GM19035 (cell line): Measurements from ENCODE around the gene TSPEAR.
"Not testable (repeated sequence)": the region's sequence is repeated elsewhere in the genome, so short reads cannot be mapped to it uniquely, and the experiment has no call there.

Experiments
- ATAC-seq: cut with Tn5 transposase; IDR thresholded peaks from one replicate; pipeline ENCODE4 v1.9.1; 2021; ENCODE audit not compliant: unreplicated experiment

TSPEAR gene

DNA sequence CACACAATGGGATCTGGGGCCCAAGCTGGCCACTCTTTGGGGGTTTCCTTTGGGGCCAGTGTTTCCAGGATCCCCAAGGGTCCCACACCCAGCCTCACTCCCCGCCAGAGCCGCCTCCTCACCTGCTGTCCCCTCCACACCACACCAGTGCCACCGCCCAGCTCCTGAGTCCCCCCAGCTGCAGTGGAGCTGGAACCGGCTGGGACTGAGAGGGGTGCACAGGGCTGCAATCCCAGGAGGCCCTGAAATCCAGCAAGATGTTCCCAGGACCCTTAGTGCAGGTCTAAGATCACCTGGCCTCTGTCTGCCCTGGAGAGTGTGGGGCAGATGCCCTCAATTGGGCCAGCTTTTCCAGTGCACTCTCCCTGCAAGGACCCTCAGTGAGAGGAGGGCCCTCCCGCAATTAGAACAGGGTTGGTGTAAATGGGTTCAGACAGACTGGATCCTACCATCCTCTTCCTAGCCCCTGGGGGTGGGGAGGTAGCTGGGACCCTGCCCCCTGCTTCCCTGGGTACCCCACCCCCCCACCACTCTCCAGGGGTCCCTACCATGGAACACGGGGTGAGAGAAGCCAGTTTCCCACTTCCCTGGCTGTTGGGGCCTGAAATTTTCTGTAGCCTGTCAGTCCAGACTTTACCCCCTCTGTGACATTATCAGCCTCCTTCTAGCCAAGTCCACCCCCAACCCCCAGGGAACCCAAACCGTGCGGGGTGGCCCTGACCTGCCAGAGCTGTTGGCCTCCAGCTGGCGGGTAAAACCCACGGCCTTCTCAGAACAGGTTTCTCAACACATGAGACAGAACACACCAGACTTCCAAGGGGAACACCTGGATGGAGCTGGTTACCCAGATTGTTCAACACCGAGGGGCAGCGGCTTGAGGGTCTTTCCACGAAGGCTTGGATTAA is 7.4 kb downstream of the TSPEAR start:
- no peak for ATAC-seq

DNA sequence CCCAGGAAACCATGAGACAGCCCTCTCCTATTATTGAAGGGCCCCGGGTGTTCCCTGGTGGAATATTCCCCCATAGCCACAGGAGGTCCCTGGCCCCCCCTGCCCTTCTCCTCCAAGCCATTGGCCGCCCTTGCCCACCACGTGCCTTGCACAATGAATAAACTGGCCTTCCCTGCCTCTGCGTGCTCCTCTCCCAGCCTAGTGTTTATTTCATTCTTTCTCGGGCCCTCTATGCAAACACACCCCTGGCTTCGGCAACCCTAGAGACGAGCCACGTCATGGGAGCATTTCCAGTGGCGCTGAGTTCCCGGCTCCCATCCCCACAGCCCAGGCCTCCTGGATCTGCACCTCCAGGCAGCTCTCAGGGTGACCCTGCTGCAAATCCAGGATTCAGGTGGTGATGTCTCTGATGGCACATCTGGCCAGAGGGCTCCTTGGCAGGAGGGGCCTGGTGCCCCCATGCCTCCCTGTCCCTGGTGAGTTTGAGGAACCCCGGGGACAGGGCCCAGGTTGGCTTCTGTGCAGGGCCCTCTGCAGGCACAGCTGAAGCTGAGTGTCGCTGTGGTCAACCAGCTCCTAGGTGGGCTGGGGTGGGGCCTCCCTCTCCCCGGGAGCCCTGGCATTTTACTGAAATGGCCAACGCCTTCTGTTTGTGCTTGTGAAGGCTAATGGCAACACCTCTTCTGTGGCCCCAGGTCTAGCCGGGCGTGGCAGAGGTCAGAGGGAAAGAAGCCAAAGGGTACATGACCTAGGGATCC is 8.2 kb downstream of the TSPEAR start:
- ATAC-seq, result no peak

DNA sequence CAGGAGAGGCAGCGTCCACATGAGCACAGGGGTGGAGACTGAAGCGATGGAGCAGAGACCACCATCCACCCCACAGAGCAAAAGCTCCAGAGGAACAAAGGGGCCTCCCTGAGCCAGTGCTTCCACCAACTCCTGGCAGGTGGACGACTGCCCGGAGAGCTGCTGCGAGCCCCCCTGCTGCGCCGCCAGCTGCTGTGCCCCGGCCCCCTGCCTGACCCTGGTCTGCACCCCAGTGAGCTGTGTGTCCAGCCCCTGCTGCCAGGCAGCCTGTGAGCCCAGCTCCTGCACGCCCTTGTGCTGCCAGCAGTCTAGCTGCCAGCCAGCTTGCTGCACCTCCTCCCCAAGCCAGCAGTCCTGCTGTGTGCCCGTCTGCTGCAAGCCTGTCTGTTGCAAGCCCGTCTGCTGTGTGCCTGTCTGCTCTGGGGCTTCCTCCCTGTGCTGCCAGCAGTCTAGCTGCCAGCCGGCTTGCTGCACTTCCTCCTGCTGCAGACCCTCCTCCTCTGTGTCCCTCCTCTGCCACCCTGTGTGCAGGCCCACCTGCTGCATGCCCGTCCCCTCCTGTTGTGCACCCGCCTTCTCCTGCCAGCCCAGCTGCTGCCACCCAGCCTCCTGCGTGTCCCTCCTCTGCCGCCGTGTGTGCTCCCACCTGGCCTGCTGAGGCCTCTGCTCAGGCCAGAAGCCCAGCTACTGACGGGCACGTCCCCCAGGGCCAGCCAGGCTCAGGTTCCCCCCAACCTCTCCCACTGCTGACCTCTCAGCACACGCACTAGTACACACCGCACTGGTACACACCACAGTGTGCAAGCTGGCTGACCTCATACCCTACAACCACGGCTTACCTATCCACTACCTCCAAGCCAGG is 9.0 kb downstream of the TSPEAR start:
- ATAC-seq, result no peak

DNA sequence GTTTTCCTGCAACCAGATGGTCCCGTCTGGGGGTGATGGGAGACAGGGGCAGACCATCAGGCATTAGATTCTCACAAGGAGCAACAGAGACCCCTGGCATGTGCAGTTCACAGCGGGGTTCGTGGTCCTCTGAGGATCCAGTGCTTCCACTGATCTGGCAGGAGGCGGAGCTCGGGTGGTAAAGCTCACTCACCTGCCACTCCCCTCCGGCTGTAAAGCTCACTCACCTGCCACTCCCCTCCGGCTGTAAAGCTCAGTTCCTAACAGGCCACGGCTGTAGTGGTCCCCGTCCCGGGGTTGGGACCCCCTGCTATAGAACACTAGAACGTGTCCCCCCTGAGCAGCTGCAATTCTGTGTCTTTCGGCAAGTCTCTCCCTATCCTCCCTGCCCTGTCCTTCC is 9.8 kb downstream of the TSPEAR start:
- no peak for ATAC-seq

DNA sequence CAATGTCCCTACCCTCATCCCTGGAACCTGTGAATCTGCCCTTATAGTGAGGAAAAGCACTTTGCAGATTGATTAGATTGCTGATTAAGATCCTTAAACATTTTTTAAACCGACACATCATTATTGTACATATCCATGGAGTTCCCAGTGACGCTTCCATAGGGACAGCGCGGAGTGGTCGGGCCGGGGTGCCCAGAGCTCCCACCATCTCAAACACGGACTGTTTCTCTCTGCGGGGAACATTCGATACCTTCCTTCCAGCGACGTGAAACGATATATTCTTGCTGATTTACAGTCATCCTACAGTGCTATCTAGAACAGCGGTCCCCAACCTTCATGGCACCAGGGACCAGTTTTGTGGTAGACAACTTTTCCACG is 10.4 kb downstream of the TSPEAR start:
- no peak for ATAC-seq

DNA sequence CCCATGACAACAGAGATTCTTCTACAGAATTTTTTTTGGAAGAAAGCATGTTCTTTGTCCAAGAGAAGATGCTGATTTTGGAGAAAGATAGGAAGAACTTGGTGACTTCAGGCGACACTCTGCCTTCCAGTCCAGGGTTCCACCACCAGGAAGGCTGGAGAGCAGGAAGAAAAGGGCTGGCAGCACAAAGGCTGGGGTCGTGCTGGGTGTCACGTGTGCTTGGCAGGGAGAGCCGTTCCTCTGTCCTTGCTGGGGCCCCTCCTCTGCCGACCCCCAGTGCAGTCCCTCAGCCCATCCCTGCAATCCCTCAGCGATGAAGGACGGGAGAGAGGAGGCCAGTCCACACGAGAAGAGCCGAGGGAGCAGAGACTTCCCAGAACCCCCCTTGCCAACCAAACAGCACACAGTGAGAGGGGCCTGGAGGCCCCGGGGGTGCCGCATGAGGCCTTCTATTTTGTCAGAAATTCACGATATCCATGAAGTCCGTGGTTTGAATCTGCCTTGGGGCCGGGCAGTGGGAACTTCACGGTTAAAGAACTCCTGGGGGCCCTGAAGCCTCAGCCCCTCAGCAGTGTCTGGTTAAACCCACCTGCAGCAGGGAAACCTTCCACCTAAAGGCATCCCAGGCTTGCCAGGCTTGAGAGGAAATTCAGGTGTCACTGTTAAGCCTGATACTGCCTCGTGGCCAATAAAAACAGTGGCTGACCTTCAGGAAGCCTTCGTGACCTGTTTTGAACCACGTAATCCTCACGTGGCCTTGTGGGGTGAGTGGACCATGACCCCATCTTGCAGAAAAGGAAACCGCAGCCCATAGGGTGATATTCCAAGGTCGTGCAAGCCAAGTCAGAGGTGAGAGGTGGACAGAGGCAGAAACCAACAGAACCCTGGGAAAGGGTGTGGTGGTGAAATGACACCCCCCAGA is 11.0 kb downstream of the TSPEAR start:
- ATAC-seq, result no peak

DNA sequence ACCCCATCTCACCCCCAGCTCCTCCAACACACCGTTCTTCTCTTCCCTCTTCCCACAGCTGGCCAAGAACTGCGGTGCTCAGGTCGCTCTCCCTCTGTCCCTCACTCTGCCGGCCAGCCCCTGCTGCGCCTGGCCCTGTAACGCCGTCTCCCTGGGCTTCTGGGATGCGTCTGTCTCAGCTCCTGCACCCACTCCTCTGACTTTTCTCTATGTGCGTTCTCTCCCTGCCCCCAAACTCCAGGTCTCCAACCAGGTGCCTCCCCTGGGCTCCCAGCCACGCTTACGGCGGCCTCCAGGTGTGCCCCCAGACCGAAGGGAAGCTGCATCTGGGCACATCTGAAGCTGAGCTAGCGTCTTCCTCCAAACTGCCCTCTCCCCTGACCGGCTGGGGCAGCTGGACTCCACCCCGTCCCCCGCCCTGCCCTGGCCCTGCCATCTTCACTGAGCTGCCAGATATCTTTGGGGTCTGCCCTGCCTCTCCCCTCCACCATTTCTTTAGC is 11.8 kb downstream of the TSPEAR start:
- ATAC-seq, result no peak

DNA sequence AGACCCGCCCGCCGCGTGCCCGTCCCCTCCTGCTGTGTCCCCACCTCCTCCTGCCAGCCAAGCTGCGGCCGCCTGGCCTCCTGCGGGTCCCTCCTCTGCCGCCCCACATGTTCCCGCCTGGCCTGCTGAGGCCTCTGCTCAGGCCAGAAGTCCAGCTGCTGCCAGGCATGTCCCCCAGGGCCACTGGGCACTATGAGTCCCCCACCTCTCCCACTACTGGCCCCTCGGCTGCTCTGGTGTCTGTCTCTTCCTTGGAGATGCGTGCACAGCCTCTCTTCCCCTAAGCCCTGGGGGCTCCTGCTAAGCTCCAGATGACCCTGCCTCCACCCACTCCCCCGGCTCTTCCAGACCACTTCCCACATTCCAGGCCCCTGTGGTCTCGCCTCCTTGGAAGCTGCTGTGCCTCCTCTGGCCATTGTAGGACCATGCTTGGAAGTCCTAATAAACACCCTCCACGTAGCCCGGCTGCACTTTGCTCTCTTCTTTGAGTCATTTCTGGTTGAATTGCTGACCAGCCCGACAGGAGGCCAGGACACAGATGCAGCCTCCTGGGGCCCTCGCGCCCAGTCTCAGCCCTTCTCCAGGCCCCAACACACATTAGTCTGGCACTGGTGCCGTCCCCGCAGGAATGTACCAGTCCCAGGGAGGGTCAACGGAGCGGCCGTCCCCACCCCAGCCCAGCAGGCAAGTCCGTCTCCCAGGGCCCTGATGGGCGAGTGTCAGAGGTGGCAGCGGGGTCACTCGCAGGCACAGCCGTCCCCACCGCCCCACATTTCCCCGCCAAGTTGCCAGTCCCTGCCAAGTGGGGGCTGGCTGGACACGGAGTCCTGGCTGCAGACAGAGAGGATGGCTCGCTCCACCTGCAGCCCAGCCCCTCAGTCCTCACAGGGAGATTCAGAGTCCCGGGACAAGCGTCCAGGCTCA is 13.3 kb downstream of the TSPEAR start:
- ATAC-seq, result no peak

DNA sequence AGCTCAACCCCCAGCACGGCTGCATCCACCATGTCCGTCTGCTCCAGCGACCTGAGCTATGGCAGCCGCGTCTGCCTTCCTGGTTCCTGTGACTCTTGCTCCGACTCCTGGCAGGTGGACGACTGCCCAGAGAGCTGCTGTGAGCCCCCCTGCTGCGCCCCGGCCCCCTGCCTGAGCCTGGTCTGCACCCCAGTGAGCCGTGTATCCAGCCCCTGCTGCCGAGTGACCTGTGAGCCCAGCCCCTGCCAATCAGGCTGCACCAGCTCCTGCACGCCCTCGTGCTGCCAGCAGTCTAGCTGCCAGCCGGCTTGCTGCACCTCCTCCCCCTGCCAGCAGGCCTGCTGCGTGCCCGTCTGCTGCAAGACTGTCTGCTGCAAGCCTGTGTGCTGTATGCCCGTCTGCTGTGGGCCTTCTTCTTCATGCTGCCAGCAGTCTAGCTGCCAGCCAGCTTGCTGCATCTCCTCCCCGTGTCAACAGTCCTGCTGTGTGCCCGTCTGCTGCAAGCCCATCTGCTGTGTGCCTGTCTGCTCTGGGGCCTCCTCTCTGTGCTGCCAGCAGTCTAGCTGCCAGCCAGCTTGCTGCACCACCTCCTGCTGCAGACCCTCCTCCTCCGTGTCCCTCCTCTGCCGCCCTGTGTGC is 14.1 kb downstream of the TSPEAR start, which contains the start of gene KRTAP10-12:
TSS of gene KRTAP10-12 (plus strand) at position 1 of the 639 bp plus-strand sequence. CDS start at position 31, 30 bp downstream.
- not testable (repeated sequence) for ATAC-seq

DNA sequence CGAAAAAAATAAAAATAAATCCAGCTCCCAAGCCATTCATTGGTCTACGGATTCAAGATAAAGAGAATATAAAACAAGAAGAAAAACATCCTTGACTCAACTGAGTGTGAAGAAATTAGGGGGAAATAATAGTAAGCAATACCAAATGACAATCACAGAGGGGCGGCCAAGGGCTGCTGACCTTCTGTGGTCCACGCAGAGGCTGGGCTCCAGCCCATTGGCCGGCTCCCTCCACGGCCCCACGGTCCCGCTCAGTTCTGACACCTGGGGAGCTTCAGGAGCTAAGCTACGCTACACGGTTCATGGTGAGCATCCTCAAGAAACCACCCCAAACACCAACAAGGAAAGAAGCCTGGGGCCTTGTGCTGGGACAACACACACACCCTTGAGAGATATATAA is 14.8 kb downstream of the TSPEAR start:
- ATAC-seq, result no peak

DNA sequence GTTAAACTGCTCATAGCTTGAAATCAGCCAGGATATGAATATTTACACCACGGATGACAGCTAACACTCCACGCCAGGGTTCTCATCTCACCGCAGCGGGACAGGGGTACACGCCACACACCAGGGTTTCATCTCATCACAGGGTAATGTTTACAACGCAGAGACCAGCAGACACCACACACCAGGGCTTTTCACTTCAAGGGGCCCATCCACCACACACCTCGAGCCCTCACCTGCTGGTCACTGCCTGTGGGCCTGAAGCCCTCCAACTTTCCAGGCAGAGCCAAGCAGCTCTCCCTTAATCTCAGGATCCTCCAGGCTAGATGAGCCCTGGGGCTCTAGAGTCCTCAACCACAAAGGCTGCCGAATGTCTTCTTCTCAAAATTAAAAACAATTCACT is 15.7 kb downstream of the TSPEAR start:
- ATAC-seq, result no peak

DNA sequence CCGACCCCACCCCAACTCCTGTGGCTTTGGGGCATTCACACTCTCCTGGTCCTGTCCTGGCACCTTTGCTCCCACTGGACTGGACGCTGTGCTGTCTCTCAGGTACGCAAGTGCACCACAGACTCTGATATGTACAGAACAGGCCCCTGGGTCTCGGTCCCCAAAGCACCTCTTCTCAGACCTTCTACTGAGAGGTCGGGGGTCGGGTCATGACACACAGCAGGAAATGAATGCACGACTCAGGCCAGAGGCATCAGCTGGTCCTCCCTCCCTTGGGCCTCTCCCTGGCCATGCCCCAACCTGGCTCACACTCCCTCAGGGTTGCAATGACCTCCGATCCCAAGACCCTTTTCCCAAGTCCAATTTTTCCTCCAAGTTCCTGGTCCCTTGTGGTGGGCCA is 16.2 kb downstream of the TSPEAR start:
- ATAC-seq, result no peak

DNA sequence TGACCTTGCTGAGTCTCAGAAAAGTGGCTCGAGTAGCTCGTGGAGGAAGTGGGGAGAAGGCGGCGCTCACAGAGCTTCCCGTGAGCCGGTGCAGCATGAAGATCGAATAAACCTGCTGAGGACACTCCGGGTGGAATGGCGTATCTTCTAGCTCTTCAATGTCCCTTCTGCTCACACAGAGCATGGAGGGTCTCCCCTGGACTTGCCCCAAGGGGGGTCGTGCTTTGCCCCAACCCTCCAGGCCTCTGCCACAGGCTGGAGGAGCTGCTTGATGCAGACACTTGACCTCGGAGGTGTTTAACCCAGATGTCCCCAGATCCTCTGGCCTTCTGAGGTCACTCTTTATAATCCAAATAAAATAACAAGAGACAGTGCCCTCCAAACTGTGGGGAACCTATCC is 16.6 kb downstream of the TSPEAR start:
- no peak for ATAC-seq

DNA sequence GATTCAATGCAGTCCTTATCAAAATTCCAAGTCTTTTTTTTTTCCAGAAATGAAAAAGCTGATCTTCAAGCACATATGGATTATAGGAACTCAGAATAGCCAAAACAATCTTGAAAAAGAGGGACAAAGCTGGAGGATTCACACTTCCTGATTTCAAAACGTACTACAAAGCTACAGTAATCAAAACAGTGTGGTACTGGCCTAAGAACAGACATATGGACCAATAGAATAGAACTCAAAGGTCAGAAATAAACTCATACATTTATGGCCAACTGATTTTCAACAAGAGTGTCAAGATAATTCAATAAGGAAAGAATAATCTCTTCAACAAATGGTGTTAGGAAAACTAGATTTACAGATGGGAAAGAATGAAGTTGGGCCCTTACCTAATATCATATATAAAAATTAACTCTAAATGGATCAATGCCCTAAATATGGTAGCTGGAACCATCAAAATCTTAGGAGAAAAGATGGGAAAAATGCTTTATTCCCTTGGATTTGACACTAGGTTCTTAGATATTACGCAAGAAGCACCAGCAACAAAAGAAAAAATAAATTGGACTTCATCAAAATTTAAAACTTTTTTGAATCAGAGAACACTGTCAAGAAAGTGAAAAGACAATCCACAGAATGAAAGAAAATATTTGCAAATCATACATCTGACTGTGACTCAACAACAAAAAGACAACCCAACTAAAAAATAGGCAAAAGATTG is 18.4 kb downstream of the TSPEAR start:
- no peak for ATAC-seq

DNA sequence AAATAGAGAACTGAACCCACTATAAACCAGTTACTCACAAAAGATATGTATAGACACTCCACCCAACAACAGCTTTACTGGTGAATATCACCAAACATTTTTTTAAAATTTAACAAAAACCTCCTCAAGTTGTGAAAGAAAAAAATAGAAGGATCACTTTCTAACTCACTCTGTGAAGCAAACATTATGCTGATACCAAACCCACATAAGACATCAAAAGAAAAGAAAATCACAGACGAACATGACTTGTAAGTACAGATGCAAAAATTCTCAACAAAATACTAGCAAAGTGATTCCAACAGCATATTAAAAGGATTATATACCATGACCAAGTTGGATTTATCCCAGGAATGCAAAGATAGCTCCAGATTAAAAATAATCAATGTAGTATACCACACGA is 19.7 kb downstream of the TSPEAR start:
- ATAC-seq, result no peak

DNA sequence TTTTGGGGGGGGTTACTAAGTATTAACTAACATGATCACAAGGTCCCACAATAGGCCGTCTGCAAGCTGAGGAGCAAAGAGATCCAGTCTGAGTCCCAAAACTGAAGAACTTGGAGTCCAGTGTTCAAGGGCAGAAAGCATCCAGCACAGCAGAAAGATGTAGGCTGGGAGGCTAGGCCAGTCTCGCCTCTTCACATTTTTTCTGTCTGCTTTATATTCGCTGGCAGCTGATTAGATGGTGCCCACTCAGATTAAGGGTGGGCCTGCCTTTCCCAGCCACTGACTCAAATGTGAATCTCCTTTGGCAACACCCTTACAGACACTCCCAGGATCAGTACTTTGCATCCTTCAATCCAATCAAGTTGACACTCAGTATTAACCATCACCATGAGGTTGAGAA is 21.6 kb downstream of the TSPEAR start:
- ATAC-seq, result not testable (repeated sequence)

DNA sequence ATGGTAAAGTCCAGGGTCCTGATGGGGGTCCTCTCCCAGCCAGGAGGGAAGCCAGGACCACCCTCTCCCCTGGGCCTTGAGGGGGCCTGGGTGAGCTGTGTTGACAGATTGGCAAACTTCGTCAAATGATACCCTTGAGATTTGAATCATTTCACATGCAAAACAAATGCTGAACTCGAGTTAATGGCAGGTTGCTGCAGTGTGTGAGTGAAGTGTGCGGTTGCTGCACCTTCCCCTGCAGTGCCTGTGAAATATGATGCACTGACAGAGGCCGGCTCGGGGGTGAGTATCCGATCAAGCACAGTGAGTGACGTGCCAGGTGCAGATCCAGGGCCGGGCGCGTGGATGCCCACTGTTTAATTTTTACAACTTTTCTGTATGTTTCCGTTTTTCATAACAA is 23.7 kb downstream of the TSPEAR start:
- ATAC-seq, result no peak
